OCI-LY1 (cell line): ENCODE results near the gene CIPC.

ENCODE experiments used
- EZH2 ChIP-seq: fragments of 200-600 bp; sonication (generic), shearing (Covaris generic); IDR thresholded peaks from 2 replicates; pipeline ENCODE4 v1.8.0; 2017; ENCODE audit warnings: borderline replicate concordance, mixed run types, mild to moderate bottlenecking, antibody characterized with exemption, low read length, moderate library complexity, mixed read lengths
- TF ChIP-seq, protein P1 (sequence below): fragments of 200-600 bp; sonication (generic), shearing (Covaris generic); IDR thresholded peaks from 2 replicates; pipeline ENCODE4 v1.5.1; 2017; ENCODE audit warnings: mild to moderate bottlenecking, antibody characterized with exemption, low read length, moderate library complexity, mixed read lengths

DNA sequence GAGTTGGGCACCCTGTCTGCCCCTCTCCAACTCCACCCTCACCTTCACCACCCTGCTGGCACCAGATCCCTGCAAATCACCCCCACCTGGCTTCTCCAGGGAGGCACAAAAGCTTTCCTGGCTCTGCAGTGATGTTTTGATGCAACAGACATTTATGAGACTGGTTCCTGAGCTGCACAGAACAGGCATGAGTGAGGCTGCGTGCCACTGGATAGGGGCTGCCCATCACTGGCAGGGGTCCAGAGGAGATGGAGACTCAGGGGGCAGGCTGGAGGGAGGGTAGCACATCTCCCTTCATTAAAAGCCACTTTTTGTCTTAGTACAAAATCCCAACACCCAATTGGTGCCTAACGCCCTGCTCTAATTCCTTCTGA, 60.8 kb downstream of the CIPC start:
- TF ChIP-seq, protein P1, sequence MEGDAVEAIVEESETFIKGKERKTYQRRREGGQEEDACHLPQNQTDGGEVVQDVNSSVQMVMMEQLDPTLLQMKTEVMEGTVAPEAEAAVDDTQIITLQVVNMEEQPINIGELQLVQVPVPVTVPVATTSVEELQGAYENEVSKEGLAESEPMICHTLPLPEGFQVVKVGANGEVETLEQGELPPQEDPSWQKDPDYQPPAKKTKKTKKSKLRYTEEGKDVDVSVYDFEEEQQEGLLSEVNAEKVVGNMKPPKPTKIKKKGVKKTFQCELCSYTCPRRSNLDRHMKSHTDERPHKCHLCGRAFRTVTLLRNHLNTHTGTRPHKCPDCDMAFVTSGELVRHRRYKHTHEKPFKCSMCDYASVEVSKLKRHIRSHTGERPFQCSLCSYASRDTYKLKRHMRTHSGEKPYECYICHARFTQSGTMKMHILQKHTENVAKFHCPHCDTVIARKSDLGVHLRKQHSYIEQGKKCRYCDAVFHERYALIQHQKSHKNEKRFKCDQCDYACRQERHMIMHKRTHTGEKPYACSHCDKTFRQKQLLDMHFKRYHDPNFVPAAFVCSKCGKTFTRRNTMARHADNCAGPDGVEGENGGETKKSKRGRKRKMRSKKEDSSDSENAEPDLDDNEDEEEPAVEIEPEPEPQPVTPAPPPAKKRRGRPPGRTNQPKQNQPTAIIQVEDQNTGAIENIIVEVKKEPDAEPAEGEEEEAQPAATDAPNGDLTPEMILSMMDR = no peak
- no peak for TF ChIP-seq EZH2
